Measurements from ENCODE around the gene RNF5. TPM values are rescaled to one million over a fixed set of nuclear protein-coding genes. Genes with fewer than 3 reads are reported as not detected.
A peak's percentile ranks its signal among the peaks of the same experiment; 100 is the strongest.

RNF5 gene
- total and polyA plus RNA-seq, 10 donors = 36.0 to 77.8 (median 56.1) TPM

DNA sequence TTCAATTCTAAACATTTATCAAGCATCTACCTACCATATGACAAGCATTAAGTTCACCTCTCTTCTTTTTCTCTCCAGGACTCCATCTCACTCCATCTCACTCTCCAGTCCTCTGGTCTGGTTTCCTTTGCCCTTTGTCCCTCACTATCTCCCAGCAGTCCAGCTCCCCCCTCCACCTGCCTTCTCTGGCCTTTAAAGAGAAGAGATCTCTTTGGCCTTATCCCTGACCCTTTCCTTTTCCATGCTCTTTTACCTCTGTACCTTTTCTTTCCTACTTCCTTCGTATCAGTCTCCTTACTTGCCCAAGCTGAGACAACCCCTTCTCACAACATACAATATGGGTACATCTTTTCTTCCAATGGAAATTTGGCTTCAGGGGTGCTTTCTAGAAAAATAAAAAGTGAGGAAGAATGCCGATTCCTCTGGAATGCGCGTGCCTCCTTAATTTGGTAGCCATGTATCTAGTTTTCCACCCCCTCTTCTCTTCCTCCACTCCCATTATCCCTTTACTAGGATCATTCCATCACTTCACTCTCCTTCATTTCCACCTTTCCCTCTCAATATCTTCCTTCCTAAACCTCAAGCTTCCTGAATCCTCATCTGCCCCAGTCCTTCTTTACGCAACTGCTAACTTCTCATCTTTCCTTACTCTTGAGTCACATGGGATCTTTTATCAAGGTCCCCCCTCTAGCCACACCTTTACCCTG lies 1.6 kb upstream of the RNF5 start:
- WGBS, 5 donors = 24 to 37% (median 34%) methylated on average over 5 of the region's 5 CpGs
- Histone ChIP-seq H3K36me3 (peaks cover 0 to 23% (median 17%) of the 10 kb centered on the region in 6 donors), H3K4me1 (peaks cover 33 to 80% (median 63%) of the 10 kb centered on the region in 6 donors), H3K9me3 (no peaks in the 10 kb centered on the region), H3K4me3 (peak overlapping the region; percentile 49 to 87 (median 62)), H3K27me3 (replicated peaks in 1 of 7) (no peaks in the 10 kb centered on the region), H3K27ac (peak overlapping the region; percentile 92 to 98 (median 95))
- TF ChIP-seq CTCF (IDR thresholded peaks at IDR 0.05 in 8 of 11, conservative IDR thresholded peaks at IDR 0.05 in 3 of 11) (no peak), POLR2AphosphoS5 (IDR thresholded peaks at IDR 0.05) (no peak), POLR2A (IDR thresholded peaks at IDR 0.05) (no peak)
- intact Hi-C loops (cut with DNase I; ENCODE audit: low total_unique reads) = no loop called here
- no peak for DNase-seq

DNA sequence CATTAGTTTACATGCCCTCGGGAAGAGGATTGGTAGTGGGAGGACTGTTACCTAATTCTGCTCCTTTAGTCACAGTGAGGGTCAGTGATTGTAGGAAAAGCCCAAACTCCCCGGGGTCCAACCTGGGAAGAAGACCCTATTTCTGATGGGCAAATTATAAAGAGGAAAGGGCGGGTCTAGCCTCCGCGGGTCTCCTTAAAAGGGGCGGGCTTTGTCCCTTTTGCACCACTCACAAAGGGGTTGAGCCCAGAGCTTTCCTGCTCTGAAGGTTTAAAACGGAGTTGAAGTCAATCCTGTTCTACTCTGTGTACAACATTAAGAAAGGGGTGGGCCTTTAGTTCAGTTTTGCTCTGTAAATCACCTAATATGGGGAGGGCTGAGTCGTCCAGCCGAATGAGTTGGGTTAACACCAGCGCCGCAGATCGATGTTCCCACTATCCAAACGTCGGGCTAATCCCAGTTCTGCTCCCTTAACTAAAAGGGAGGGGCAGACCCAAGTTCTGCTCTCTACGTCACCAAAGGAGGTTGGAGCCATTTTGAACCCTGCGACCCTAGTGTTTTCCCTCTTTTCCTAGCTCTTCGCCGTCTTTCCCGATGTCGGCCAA lies 920 bp upstream of the RNF5 start:
- peaks cover 0 to 29% (median 23%) of the 10 kb centered on the region in 6 donors for H3K36me3 ChIP-seq
- no peaks in the 10 kb centered on the region for H3K27me3 ChIP-seq (replicated peaks in 1 of 7)
- peak overlapping the region; percentile 92 to 98 (median 95) for H3K27ac ChIP-seq
- DNase-seq = no peak
- no peaks in the 10 kb centered on the region for H3K9me3 ChIP-seq
- TF ChIP-seq POLR2AphosphoS5 (IDR thresholded peaks at IDR 0.05) = peak in 1 of 3 donors; percentile 60
- TF ChIP-seq CTCF (IDR thresholded peaks at IDR 0.05 in 8 of 11, conservative IDR thresholded peaks at IDR 0.05 in 3 of 11) = no peak
- peak in 1 of 3 donors; percentile 52 for TF ChIP-seq POLR2A (IDR thresholded peaks at IDR 0.05)
- intact Hi-C loops (cut with DNase I; ENCODE audit: low total_unique reads) = no loop called here
- H3K4me3 ChIP-seq = peak overlapping the region; percentile 43 to 87 (median 62)
- H3K4me1 ChIP-seq = peaks cover 33 to 87% (median 65%) of the 10 kb centered on the region in 6 donors
- 1% methylated on average over 20 of the region's 20 CpGs for WGBS, 5 donors

GRCh38 chr6:32178547-32179440 lies 589 bp downstream of the RNF5 start:
- intact Hi-C loops (cut with DNase I; ENCODE audit: low total_unique reads) = no loop called here
- H3K27me3 ChIP-seq (replicated peaks in 1 of 7) = no peaks in the 10 kb centered on the region
- peak overlapping the region; percentile 43 to 87 (median 62) for H3K4me3 ChIP-seq
- H3K36me3 ChIP-seq = peaks cover 0 to 44% (median 37%) of the 10 kb centered on the region in 6 donors
- no peaks in the 10 kb centered on the region for H3K9me3 ChIP-seq
- WGBS, 5 donors = 2 to 3% (median 3%) methylated on average over 24 of the region's 24 CpGs
- TF ChIP-seq CTCF (IDR thresholded peaks at IDR 0.05 in 8 of 11, conservative IDR thresholded peaks at IDR 0.05 in 3 of 11) (no peak), POLR2AphosphoS5 (IDR thresholded peaks at IDR 0.05) (no peak), POLR2A (IDR thresholded peaks at IDR 0.05) (no peak)
- DNase-seq = no peak
- H3K27ac ChIP-seq = peak overlapping the region; percentile 92 to 98 (median 95)
- H3K4me1 ChIP-seq = peaks cover 33 to 90% (median 66%) of the 10 kb centered on the region in 6 donors
